Measurements from ENCODE around the gene PRRG2. TPM values are rescaled to one million over a fixed set of nuclear protein-coding genes. Genes with fewer than 3 reads are reported as not detected.

PRRG2 gene
- total and polyA plus RNA-seq, 10 of the 15 experiments (the other 5 are each of a cell fraction or from before 2014, with no cell fraction given): 0.09 to 2.1 (median 0.86) TPM

DNA sequence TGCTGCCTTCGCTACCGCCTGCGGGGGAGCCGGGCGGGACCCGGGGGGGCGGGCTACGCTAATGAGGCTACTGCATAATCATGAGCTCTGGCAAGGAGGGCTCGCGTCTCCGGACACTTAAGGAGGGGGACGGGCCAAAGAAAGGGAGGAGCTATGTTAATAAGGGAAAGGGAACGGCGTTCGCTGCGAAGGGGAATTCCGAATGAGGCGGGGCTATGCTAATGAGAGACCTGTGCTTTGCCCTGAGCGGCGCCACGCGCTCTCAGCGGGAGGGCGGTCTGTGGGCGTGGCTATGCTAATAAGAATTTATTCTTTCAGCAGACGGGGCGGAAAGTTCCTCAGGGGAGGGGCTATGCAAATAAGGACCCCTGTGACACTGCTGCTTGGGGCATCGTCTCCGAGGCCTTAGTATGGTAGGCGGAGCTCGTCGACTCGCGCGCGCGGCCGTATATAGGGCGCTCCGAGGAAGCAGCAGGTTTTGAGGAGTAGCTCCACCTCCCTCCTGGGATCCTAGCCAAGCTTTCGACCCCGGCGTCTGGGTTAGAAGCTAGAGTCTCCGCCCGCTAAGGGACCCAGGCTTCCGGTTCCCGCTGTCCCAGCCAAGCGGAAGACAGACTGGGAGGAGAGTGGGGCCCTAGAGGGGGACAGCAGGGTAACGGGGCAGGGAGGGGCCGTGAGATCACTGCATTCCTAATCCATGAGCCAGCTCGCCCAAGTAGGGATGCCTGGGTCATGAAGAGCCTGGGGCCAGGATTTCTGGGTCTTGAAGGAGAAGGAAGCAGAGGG is 59.2 kb downstream of the PRRG2 start, which contains the start of gene RRAS (continued):
- TF ChIP-seq PRDM15 (CRISPR knock-in tag; IDR thresholded peaks at IDR 0.05): no peak
- no peak for TF ChIP-seq PAX5 (IDR thresholded peaks at IDR 0.05; ENCODE audit: borderline replicate concordance, low read depth, low read length)
- 0 out of 2 replicates have a peak, but pooled peaks have one; percentile 42 for TF ChIP-seq STAT1 (conservative IDR thresholded peaks at IDR 0.05)
- TF ChIP-seq, protein P1, sequence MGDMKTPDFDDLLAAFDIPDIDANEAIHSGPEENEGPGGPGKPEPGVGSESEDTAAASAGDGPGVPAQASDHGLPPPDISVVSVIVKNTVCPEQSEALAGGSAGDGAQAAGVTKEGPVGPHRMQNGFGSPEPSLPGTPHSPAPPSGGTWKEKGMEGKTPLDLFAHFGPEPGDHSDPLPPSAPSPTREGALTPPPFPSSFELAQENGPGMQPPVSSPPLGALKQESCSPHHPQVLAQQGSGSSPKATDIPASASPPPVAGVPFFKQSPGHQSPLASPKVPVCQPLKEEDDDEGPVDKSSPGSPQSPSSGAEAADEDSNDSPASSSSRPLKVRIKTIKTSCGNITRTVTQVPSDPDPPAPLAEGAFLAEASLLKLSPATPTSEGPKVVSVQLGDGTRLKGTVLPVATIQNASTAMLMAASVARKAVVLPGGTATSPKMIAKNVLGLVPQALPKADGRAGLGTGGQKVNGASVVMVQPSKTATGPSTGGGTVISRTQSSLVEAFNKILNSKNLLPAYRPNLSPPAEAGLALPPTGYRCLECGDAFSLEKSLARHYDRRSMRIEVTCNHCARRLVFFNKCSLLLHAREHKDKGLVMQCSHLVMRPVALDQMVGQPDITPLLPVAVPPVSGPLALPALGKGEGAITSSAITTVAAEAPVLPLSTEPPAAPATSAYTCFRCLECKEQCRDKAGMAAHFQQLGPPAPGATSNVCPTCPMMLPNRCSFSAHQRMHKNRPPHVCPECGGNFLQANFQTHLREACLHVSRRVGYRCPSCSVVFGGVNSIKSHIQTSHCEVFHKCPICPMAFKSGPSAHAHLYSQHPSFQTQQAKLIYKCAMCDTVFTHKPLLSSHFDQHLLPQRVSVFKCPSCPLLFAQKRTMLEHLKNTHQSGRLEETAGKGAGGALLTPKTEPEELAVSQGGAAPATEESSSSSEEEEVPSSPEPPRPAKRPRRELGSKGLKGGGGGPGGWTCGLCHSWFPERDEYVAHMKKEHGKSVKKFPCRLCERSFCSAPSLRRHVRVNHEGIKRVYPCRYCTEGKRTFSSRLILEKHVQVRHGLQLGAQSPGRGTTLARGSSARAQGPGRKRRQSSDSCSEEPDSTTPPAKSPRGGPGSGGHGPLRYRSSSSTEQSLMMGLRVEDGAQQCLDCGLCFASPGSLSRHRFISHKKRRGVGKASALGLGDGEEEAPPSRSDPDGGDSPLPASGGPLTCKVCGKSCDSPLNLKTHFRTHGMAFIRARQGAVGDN (IDR thresholded peaks at IDR 0.05): no peak
- TF ChIP-seq, protein P2, sequence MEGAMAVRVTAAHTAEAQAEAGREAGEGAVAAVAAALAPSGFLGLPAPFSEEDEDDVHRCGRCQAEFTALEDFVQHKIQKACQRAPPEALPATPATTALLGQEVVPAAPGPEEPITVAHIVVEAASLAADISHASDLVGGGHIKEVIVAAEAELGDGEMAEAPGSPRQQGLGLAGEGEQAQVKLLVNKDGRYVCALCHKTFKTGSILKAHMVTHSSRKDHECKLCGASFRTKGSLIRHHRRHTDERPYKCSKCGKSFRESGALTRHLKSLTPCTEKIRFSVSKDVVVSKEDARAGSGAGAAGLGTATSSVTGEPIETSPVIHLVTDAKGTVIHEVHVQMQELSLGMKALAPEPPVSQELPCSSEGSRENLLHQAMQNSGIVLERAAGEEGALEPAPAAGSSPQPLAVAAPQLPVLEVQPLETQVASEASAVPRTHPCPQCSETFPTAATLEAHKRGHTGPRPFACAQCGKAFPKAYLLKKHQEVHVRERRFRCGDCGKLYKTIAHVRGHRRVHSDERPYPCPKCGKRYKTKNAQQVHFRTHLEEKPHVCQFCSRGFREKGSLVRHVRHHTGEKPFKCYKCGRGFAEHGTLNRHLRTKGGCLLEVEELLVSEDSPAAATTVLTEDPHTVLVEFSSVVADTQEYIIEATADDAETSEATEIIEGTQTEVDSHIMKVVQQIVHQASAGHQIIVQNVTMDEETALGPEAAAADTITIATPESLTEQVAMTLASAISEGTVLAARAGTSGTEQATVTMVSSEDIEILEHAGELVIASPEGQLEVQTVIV (IDR thresholded peaks at IDR 0.05; ENCODE audit: borderline replicate concordance, partially characterized antibody): peak; percentile 42
- no peak for TF ChIP-seq ATF3 (IDR thresholded peaks at IDR 0.05; ENCODE audit: borderline replicate concordance, extremely low read depth, low read depth, low read length)
- TF ChIP-seq YBX1 (IDR thresholded peaks at IDR 0.05): no peak
- TF ChIP-seq BCL11A (IDR thresholded peaks at IDR 0.05; ENCODE audit: low read depth, low read length): no peak
- TF ChIP-seq RAD21 (IDR thresholded peaks at IDR 0.05; ENCODE audit: insufficient read depth, low read depth, low read length): no peak
- TF ChIP-seq SMAD5 (IDR thresholded peaks at IDR 0.05; ENCODE audit: low read depth): peak; percentile 80; the same call in 1 of the 2 replicates
- TF ChIP-seq, protein P3, sequence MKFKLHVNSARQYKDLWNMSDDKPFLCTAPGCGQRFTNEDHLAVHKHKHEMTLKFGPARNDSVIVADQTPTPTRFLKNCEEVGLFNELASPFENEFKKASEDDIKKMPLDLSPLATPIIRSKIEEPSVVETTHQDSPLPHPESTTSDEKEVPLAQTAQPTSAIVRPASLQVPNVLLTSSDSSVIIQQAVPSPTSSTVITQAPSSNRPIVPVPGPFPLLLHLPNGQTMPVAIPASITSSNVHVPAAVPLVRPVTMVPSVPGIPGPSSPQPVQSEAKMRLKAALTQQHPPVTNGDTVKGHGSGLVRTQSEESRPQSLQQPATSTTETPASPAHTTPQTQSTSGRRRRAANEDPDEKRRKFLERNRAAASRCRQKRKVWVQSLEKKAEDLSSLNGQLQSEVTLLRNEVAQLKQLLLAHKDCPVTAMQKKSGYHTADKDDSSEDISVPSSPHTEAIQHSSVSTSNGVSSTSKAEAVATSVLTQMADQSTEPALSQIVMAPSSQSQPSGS (IDR thresholded peaks at IDR 0.05; ENCODE audit: low read length): no peak
- TF ChIP-seq LARP7 (IDR thresholded peaks at IDR 0.05): no peak
- TF ChIP-seq SRF (IDR thresholded peaks at IDR 0.05; ENCODE audit: low read depth in 2 of 2, low read length in 2 of 2): 0 out of 4 replicates have a peak, but pooled peaks of 1 of the 2 experiments have one; percentile 35
- TF ChIP-seq HDAC2 (IDR thresholded peaks at IDR 0.05): no peak
- peak in 1 of 2 experiments; percentile 73; a peak in 2 of 4 replicates for TF ChIP-seq IKZF2 (IDR thresholded peaks at IDR 0.05)
- peak; percentile 74; the same call in 1 of the 2 replicates for TF ChIP-seq RB1 (IDR thresholded peaks at IDR 0.05; ENCODE audit: borderline replicate concordance)
